Lower lobe of right lung (tissue), 2 donors: Measurements from ENCODE around the gene C3orf18. TPM values are rescaled to one million over a fixed set of nuclear protein-coding genes. Genes with fewer than 3 reads are reported as not detected.

Source experiments
- ATAC-seq, 2 donors: fragments of 200-7000 bp; cut with Tn5 transposase; one replicate each; pipeline ENCODE4 v1.9.1; 2020 to 2022; ENCODE audit warnings: mild to moderate bottlenecking in 2 of 2, moderate library complexity in 2 of 2
- DNase-seq: peaks from one replicate; pipeline ENCODE4 v3.0.0-alpha.2; 2020
- H3K27ac ChIP-seq: fragments of 200-600 bp; one replicate; pipeline ENCODE4 v1.8.0; 2022
- H3K27me3 ChIP-seq: fragments of 200-600 bp; one replicate; pipeline ENCODE4 v1.8.0; 2022; ENCODE audit warnings: low read depth
- H3K36me3 ChIP-seq: fragments of 200-600 bp; one replicate; pipeline ENCODE4 v1.8.0; 2022; ENCODE audit warnings: mild to moderate bottlenecking
- H3K4me1 ChIP-seq: fragments of 200-600 bp; one replicate; pipeline ENCODE4 v1.8.0; 2022
- H3K4me3 ChIP-seq: fragments of 200-600 bp; one replicate; pipeline ENCODE4 v1.8.0; 2022; ENCODE audit warnings: mild to moderate bottlenecking
- H3K9me3 ChIP-seq: fragments of 200-600 bp; one replicate; pipeline ENCODE4 v1.8.0; 2022
- CTCF ChIP-seq: fragments of 200-600 bp; IDR thresholded peaks from one replicate; pipeline ENCODE4 v1.8.0; 2022; ENCODE audit warnings: antibody characterized with exemption, mild to moderate bottlenecking
- intact Hi-C: fragments of 100-400 bp; cut with DNase I; formaldehyde crosslinking; loops from one replicate; pipeline ENCODE4 v1.11.0; 2022
- total RNA-seq: library from RNA; stranded (reverse); fragmentation: NEBNext Ultra II Directional; extraction: Animal tissue kit (Norgen Biotek cat#: 25700); gene quantifications from one replicate; pipeline ENCODE4 v1.2.1, GENCODE V29; 2021
- donor health status: DM: no; HTN: yes; CAD: no; lungs with severe emphysema.

C3orf18 gene
- total RNA-seq, 1 donor from 2014 or later, result 6.7 TPM

- TF ChIP-seq CTCF, result no peak
- Histone ChIP-seq H3K4me3 (no peak overlapping the region), H3K27ac (no peak overlapping the region), H3K9me3 (no peaks in the 10 kb centered on the region), H3K4me1 (no peaks in the 10 kb centered on the region), H3K36me3 (no peaks in the 10 kb centered on the region), H3K27me3 (peaks cover 5% of the 10 kb centered on the region)
- no peak for DNase-seq
- intact Hi-C loops, result no loop called here
- no peak for ATAC-seq
These were observed 7.8 kb downstream of the C3orf18 start for GRCh38 chr3:50559702-50560101.

- intact Hi-C loops, result no loop called here
- Histone ChIP-seq H3K27ac (no peak overlapping the region), H3K9me3 (no peaks in the 10 kb centered on the region), H3K27me3 (peaks cover 5% of the 10 kb centered on the region), H3K4me3 (no peak overlapping the region), H3K4me1 (no peaks in the 10 kb centered on the region), H3K36me3 (no peaks in the 10 kb centered on the region)
- TF ChIP-seq CTCF, result no peak
- DNase-seq (no peak), ATAC-seq (no peak)
These were observed 9.6 kb downstream of the C3orf18 start for GRCh38 chr3:50557915-50558314.

- intact Hi-C loops, result no loop called here
These were observed 10.4 kb downstream of the C3orf18 start for GRCh38 chr3:50557106-50557505.

GRCh38 chr3:50554553-50554952, 13.0 kb downstream of the C3orf18 start:
- ATAC-seq (no peak), DNase-seq (no peak)
- H3K36me3 ChIP-seq, result no peaks in the 10 kb centered on the region
- H3K4me3 ChIP-seq, result no peak overlapping the region
- H3K27ac ChIP-seq, result no peak overlapping the region
- H3K4me1 ChIP-seq, result no peaks in the 10 kb centered on the region
- intact Hi-C loops, result no loop called here
- H3K27me3 ChIP-seq, result peaks cover 5% of the 10 kb centered on the region
- no peak for TF ChIP-seq CTCF
- no peaks in the 10 kb centered on the region for H3K9me3 ChIP-seq

More at GRCh38 chr3:50557106-50557505, 10.4 kb downstream of the C3orf18 start:
- no peak for DNase-seq
- no peak for ATAC-seq
- Histone ChIP-seq H3K36me3 (no peaks in the 10 kb centered on the region), H3K27ac (no peak overlapping the region), H3K27me3 (peaks cover 5% of the 10 kb centered on the region), H3K4me1 (no peaks in the 10 kb centered on the region), H3K4me3 (no peak overlapping the region), H3K9me3 (no peaks in the 10 kb centered on the region)
- TF ChIP-seq CTCF, result no peak

GRCh38 chr3:50552598-50552997, 14.9 kb downstream of the C3orf18 start:
- ATAC-seq (no peak), DNase-seq (no peak)
- Histone ChIP-seq H3K4me1 (no peaks in the 10 kb centered on the region), H3K4me3 (no peak overlapping the region), H3K9me3 (no peaks in the 10 kb centered on the region), H3K27ac (no peak overlapping the region), H3K36me3 (no peaks in the 10 kb centered on the region), H3K27me3 (peaks cover 5% of the 10 kb centered on the region)
- no peak for TF ChIP-seq CTCF
- intact Hi-C loops, result no loop called here
